Measurements from ENCODE around the gene CSNK1E. TPM values are rescaled to one million over a fixed set of nuclear protein-coding genes. Genes with fewer than 3 reads are reported as not detected.
A peak's percentile ranks its signal among the peaks of the same experiment; 100 is the strongest.

CSNK1E gene
- total RNA-seq, 1 experiment from 2014 or later = 193 TPM

DNA sequence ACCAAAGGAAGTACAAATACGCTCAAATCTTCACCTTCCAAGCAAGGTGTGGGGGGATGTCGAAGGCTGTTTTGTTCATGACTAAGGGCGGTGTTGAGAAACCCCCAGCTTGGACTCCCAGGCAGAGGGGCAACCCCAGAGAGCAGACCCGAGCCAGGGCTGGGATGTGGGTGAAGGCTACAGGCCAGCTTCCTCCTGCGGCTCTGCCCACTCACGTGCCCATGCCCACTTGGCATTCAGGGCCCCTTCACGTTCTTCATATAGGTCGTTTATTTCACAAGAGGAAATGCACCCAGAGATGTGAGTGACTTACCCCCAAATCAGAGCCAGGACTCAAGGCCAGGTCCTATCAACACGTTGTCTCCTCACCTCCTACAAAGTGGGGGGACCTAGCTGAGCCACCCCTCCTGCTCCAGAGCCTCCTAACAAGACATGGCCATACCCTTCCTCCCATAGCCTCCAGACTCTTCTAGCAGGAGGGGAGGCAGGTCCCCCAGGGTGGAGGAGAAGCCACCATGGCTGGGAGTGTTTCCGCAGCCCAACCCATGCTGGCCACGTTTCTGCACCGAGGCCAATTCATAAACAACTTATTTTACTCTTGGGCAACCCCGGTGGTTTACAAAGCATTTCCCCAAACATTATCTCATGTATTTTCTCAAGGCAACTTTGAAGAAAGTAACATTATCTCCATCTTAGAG lies 66.4 kb downstream of the CSNK1E start:
- Histone ChIP-seq H3K4me3 (ENCODE audit: low read length) (no peak overlapping the region), H3K4me2 (ENCODE audit: low read depth, low read length, poor library complexity, severe bottlenecking) (no peak overlapping the region), H3K4me1 (ENCODE audit: low read length) (peaks cover 15% of the 10 kb centered on the region), H3K27ac (ENCODE audit: low read length) (no peak overlapping the region), H3K79me2 (ENCODE audit: low read length) (no peaks in the 10 kb centered on the region), H3K9me2 (replicated peaks; ENCODE audit: insufficient read depth, low read length) (no peaks in the 10 kb centered on the region), H3K36me3 (ENCODE audit: insufficient read depth, low read length) (no peaks in the 10 kb centered on the region), H2AFZ (ENCODE audit: low read length) (no peak overlapping the region), H3K9me3 (ENCODE audit: low read length) (no peaks in the 10 kb centered on the region), H3K27me3 (ENCODE audit: low read length) (no peaks in the 10 kb centered on the region; the same call in 1 of the 2 replicates), H3K9ac (ENCODE audit: low read length) (no peak overlapping the region), H4K20me1 (ENCODE audit: insufficient read depth, low read depth, low read length) (peaks cover 5% of the 10 kb centered on the region; the same call in 1 of the 2 replicates)
- DNase-seq = no peak

DNA sequence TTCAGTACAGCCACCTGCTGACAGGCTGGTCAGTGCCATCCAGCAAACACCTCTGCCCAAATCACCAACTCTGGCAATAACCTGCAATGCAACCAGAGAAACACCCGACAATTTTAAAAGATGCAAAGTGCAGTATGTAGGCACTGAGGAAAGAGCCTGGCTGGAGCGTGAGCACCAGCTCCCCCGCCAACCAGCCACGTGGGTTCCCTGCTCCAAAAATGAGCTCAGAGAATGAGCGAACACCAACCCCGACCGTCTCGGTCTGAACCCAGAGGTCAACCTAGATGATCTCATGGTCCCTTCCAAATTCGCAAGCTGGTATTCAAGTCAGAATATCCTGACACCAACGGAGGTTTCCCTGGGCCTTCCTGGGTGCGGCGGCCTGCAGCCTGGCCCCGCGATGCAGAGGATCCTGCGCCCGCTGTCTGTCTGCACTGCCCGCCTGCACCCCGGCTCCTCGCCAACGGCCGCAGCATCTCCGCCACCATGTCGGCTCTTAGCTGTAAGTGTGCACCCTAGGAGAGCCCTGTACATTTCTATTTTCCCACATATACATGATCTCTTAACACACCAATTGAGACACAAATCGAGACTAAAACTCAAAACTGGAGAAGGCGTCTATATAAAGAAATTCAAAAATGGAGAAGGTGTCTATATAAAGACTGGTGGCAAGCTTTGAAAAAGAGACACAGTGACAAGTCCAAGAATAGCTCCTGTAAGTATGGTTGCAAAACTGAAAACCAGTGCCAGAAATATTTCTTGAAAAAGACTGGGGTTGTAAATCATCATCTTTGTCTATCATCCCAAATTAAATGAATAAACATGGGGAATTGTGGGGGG lies 67.2 kb downstream of the CSNK1E start:
- Histone ChIP-seq H3K9ac (ENCODE audit: low read length) (no peak overlapping the region), H3K4me2 (ENCODE audit: low read depth, low read length, poor library complexity, severe bottlenecking) (no peak overlapping the region), H3K9me2 (replicated peaks; ENCODE audit: insufficient read depth, low read length) (no peaks in the 10 kb centered on the region), H3K79me2 (ENCODE audit: low read length) (no peaks in the 10 kb centered on the region), H3K36me3 (ENCODE audit: insufficient read depth, low read length) (no peaks in the 10 kb centered on the region), H3K4me3 (ENCODE audit: low read length) (no peak overlapping the region), H4K20me1 (ENCODE audit: insufficient read depth, low read depth, low read length) (no peaks in the 10 kb centered on the region; the same call in 1 of the 2 replicates), H3K27ac (ENCODE audit: low read length) (no peak overlapping the region), H2AFZ (ENCODE audit: low read length) (no peak overlapping the region), H3K4me1 (ENCODE audit: low read length) (peaks cover 16% of the 10 kb centered on the region), H3K9me3 (ENCODE audit: low read length) (no peaks in the 10 kb centered on the region), H3K27me3 (ENCODE audit: low read length) (no peaks in the 10 kb centered on the region)
- no peak for DNase-seq

DNA sequence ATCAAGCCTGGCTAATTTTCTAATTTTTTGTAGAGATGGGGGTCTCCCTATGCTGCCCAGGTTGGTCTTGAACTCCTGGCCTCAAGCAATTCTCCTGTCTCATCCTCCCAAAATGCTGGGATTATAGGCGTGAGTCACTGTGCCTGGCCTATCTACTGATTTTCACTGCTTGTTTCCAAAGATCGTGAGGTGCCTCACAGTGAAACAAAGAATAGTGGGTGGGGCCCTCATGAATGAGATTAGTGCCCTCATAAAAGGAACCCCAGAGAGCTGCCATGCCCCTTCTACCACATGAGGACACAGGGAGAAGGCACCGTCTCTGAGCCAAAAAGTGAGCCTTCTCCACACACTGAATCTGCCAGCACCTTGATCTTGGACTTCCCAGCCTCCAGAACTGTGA lies 67.9 kb downstream of the CSNK1E start:
- Histone ChIP-seq H3K4me3 (ENCODE audit: low read length) (no peak overlapping the region), H2AFZ (ENCODE audit: low read length) (no peak overlapping the region), H3K79me2 (ENCODE audit: low read length) (no peaks in the 10 kb centered on the region), H3K9me3 (ENCODE audit: low read length) (no peaks in the 10 kb centered on the region), H3K27ac (ENCODE audit: low read length) (no peak overlapping the region), H3K36me3 (ENCODE audit: insufficient read depth, low read length) (no peaks in the 10 kb centered on the region), H3K9me2 (replicated peaks; ENCODE audit: insufficient read depth, low read length) (no peaks in the 10 kb centered on the region), H3K27me3 (ENCODE audit: low read length) (no peaks in the 10 kb centered on the region), H3K4me1 (ENCODE audit: low read length) (peaks cover 23% of the 10 kb centered on the region), H4K20me1 (ENCODE audit: insufficient read depth, low read depth, low read length) (no peaks in the 10 kb centered on the region; the same call in 1 of the 2 replicates), H3K9ac (ENCODE audit: low read length) (no peak overlapping the region), H3K4me2 (ENCODE audit: low read depth, low read length, poor library complexity, severe bottlenecking) (no peak overlapping the region)
- DNase-seq = no peak

DNA sequence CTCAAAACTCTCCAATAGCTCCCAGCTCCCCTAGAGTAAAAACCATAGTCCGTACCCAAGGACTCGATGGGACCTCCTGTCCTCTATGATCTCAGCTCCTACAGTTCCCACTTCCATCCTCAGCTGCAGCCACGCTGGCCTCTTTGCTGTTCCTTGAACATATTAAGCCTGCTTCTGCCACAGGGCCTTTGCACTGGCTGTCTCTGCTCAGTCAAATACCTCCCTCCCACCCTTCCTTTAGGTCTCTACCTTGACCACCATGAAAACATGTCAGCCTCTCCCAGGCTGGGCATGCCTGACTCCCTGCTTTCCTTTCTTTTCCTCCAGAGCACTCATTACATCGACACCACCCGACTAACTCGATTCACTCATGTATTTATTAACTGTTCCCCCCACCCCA lies 69.0 kb downstream of the CSNK1E start:
- Histone ChIP-seq H3K27ac (ENCODE audit: low read length) (no peak overlapping the region), H3K4me3 (ENCODE audit: low read length) (no peak overlapping the region), H3K4me2 (ENCODE audit: low read depth, low read length, poor library complexity, severe bottlenecking) (no peak overlapping the region), H3K4me1 (ENCODE audit: low read length) (peaks cover 33% of the 10 kb centered on the region), H3K27me3 (ENCODE audit: low read length) (no peaks in the 10 kb centered on the region), H3K9me3 (ENCODE audit: low read length) (no peaks in the 10 kb centered on the region), H3K9me2 (replicated peaks; ENCODE audit: insufficient read depth, low read length) (no peaks in the 10 kb centered on the region), H3K9ac (ENCODE audit: low read length) (no peak overlapping the region), H3K36me3 (ENCODE audit: insufficient read depth, low read length) (no peaks in the 10 kb centered on the region), H2AFZ (ENCODE audit: low read length) (no peak overlapping the region), H4K20me1 (ENCODE audit: insufficient read depth, low read depth, low read length) (no peaks in the 10 kb centered on the region; the same call in 1 of the 2 replicates), H3K79me2 (ENCODE audit: low read length) (no peaks in the 10 kb centered on the region)
- DNase-seq = no peak

DNA sequence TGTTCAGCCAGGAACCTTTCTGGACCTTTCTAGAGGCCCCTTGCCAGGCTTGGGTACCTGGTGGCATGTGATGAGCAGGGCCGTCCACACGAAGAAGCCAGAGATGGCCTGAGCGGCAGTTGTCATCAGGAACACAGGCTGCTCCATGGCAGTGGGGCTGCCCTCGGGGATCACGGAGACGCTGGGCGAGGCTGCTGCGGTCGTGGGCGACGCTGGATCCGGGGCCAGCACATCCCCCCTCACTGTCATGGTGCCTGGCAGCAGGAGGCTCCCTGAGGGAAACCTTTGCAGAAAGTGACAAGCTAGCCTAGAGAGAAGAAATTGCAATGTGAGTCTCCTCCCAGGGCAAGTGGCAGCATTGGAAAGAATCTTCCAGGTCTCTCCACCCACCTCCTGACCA lies 69.5 kb downstream of the CSNK1E start:
- H3K4me2 ChIP-seq (ENCODE audit: low read depth, low read length, poor library complexity, severe bottlenecking) = no peak overlapping the region
- no peaks in the 10 kb centered on the region; the same call in 1 of the 2 replicates for H4K20me1 ChIP-seq (ENCODE audit: insufficient read depth, low read depth, low read length)
- no peak overlapping the region for H3K27ac ChIP-seq (ENCODE audit: low read length)
- no peaks in the 10 kb centered on the region for H3K27me3 ChIP-seq (ENCODE audit: low read length)
- no peaks in the 10 kb centered on the region for H3K9me2 ChIP-seq (replicated peaks; ENCODE audit: insufficient read depth, low read length)
- no peaks in the 10 kb centered on the region for H3K79me2 ChIP-seq (ENCODE audit: low read length)
- H3K36me3 ChIP-seq (ENCODE audit: insufficient read depth, low read length) = no peaks in the 10 kb centered on the region
- H3K4me3 ChIP-seq (ENCODE audit: low read length) = no peak overlapping the region
- H3K9me3 ChIP-seq (ENCODE audit: low read length) = no peaks in the 10 kb centered on the region
- no peak for DNase-seq
- peaks cover 39% of the 10 kb centered on the region for H3K4me1 ChIP-seq (ENCODE audit: low read length)
- H2AFZ ChIP-seq (ENCODE audit: low read length) = no peak overlapping the region
- H3K9ac ChIP-seq (ENCODE audit: low read length) = no peak overlapping the region

DNA sequence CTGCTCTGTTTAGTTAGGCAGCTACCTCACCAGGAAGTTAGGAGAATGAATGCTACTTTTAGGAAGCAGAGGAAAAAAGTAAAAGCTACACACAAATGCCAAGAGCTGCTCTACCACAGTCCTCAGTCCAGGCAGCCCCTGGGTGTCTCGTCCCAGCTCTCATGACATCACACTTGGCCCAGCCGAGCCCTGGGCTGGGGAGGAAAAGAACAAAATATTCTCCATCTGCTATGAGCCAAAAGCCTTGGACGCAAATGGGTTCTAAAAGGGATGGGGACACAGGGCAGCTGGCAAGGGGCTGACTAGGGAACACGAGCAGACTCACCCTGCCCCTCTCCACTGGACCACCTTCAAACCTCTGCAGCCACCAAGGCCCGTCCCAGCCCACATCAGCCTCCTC lies 70.5 kb downstream of the CSNK1E start:
- Histone ChIP-seq H3K4me2 (ENCODE audit: low read depth, low read length, poor library complexity, severe bottlenecking) (peak overlapping the region; percentile 49), H3K27me3 (ENCODE audit: low read length) (no peaks in the 10 kb centered on the region), H3K4me1 (ENCODE audit: low read length) (peaks cover 44% of the 10 kb centered on the region)

DNA sequence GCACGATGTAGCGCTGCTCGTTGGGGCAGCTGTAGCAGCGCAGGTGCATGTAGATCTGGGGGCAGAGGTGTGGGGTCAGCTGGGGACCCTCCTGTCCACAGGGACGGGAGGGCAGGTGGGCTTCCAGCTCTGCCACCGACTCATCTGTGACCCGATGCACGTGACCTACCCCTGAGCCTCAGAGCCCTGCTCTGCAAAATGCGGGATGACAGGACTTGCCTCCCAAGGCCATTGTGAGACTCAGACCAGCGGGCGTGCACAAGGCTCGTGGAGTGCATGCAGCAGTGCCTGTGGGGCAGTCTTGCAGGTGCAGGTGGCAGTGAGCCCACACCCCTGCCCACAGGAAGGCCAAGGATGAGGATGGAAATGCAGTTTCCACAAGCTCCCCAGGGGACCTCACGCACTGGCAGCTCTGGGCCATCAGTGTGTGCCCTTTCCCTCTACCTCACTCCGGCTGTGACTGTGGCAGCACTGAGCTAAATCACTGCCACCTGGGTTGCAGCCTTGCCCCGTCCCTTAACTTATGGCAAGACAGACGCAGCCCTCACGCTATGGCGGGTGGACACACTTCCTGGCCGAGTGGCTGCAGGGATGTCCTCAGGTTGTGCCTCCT lies 71.1 kb downstream of the CSNK1E start:
- DNase-seq = peak; percentile 63
- Histone ChIP-seq H3K36me3 (ENCODE audit: insufficient read depth, low read length) (no peaks in the 10 kb centered on the region), H3K27me3 (ENCODE audit: low read length) (no peaks in the 10 kb centered on the region), H3K4me1 (ENCODE audit: low read length) (peaks cover 44% of the 10 kb centered on the region), H3K4me3 (ENCODE audit: low read length) (no peak overlapping the region), H2AFZ (ENCODE audit: low read length) (no peak overlapping the region), H4K20me1 (ENCODE audit: insufficient read depth, low read depth, low read length) (no peaks in the 10 kb centered on the region; the same call in 1 of the 2 replicates), H3K9me2 (replicated peaks; ENCODE audit: insufficient read depth, low read length) (no peaks in the 10 kb centered on the region), H3K27ac (ENCODE audit: low read length) (peak overlapping the region; percentile 69), H3K79me2 (ENCODE audit: low read length) (no peaks in the 10 kb centered on the region), H3K9ac (ENCODE audit: low read length) (peak overlapping the region; percentile 35), H3K4me2 (ENCODE audit: low read depth, low read length, poor library complexity, severe bottlenecking) (peak overlapping the region; percentile 49), H3K9me3 (ENCODE audit: low read length) (no peaks in the 10 kb centered on the region)

More for the DNA sequence above, 70.5 kb downstream of the CSNK1E start:
- no peaks in the 10 kb centered on the region for H3K79me2 ChIP-seq (ENCODE audit: low read length)
- no peaks in the 10 kb centered on the region; the same call in 1 of the 2 replicates for H4K20me1 ChIP-seq (ENCODE audit: insufficient read depth, low read depth, low read length)
- no peak overlapping the region for H3K4me3 ChIP-seq (ENCODE audit: low read length)
- H3K9me2 ChIP-seq (replicated peaks; ENCODE audit: insufficient read depth, low read length) = no peaks in the 10 kb centered on the region
- H3K9ac ChIP-seq (ENCODE audit: low read length) = peak overlapping the region; percentile 35
- H3K36me3 ChIP-seq (ENCODE audit: insufficient read depth, low read length) = no peaks in the 10 kb centered on the region
- DNase-seq = no peak
- no peaks in the 10 kb centered on the region for H3K9me3 ChIP-seq (ENCODE audit: low read length)
- no peak overlapping the region for H2AFZ ChIP-seq (ENCODE audit: low read length)
- peak overlapping the region; percentile 69 for H3K27ac ChIP-seq (ENCODE audit: low read length)

DNA sequence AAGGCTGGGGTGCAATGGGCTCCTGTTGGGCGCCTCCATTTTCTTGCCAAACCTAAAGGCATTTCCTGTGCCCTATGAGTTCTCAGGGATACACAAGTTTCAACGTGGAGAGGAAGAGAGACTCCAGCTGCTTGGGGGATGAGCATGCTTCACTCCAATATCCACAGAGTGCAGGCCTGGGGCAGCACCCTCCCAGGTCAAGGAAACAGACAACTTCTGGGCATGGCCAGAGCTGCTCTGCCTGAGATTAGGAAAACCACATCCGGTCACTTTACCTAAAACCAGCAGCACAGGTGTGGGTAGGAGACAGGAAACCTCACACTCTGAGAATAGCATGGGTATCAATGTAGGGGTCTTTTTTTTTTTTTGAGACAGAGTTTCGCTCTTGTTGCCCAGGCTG lies 73.1 kb downstream of the CSNK1E start:
- no peaks in the 10 kb centered on the region for H3K79me2 ChIP-seq (ENCODE audit: low read length)
- peaks cover 44% of the 10 kb centered on the region for H3K4me1 ChIP-seq (ENCODE audit: low read length)
- DNase-seq = no peak
- H3K27ac ChIP-seq (ENCODE audit: low read length) = no peak overlapping the region
- no peaks in the 10 kb centered on the region for H3K9me3 ChIP-seq (ENCODE audit: low read length)
- no peaks in the 10 kb centered on the region for H3K27me3 ChIP-seq (ENCODE audit: low read length)
- no peak overlapping the region for H3K4me3 ChIP-seq (ENCODE audit: low read length)
- H2AFZ ChIP-seq (ENCODE audit: low read length) = no peak overlapping the region
- no peaks in the 10 kb centered on the region for H3K36me3 ChIP-seq (ENCODE audit: insufficient read depth, low read length)
- H4K20me1 ChIP-seq (ENCODE audit: insufficient read depth, low read depth, low read length) = no peaks in the 10 kb centered on the region; the same call in 1 of the 2 replicates
- no peak overlapping the region for H3K4me2 ChIP-seq (ENCODE audit: low read depth, low read length, poor library complexity, severe bottlenecking)
- H3K9ac ChIP-seq (ENCODE audit: low read length) = no peak overlapping the region
- no peaks in the 10 kb centered on the region for H3K9me2 ChIP-seq (replicated peaks; ENCODE audit: insufficient read depth, low read length)
